Cardiac fibroblast (primary cell): Measurements from ENCODE around the gene H1-8.

Experiments used
- DNase-seq, 2 donors: peaks; one replicate each; pipeline versions ENCODE4 v3.0.0 to v3.0.0-alpha.2; 2010; ENCODE audit warnings: low read depth in 2 of 2
- H3K4me3 ChIP-seq, 2 donors: replicated peaks in 1 of 2; 1 replicate in 1 of 2; 2 replicates in 1 of 2; pipeline ENCODE4 v1.5.1; 2011; ENCODE audit warnings: low read depth in 2 of 2, low read length in 2 of 2, mild to moderate bottlenecking in 2 of 2, moderate library complexity in 1 of 2
- CTCF ChIP-seq: IDR thresholded peaks from one replicate; pipeline ENCODE4 v1.5.1; 2011; ENCODE audit warnings: low read depth, mild to moderate bottlenecking, low read length, inconsistent platforms

H1-8 gene

GRCh38 chr3:129534428-129535027, 8.4 kb upstream of the H1-8 start:
- no peak overlapping the region for H3K4me3 ChIP-seq
- TF ChIP-seq CTCF, result no peak
- DNase-seq, result no peak

- H3K4me3 ChIP-seq, result no peak overlapping the region
- no peak for DNase-seq
- no peak for TF ChIP-seq CTCF
These were observed 7.9 kb upstream of the H1-8 start for GRCh38 chr3:129535075-129535474.

- H3K4me3 ChIP-seq, result no peak overlapping the region
- no peak for TF ChIP-seq CTCF
- DNase-seq, result no peak
These were observed 6.7 kb upstream of the H1-8 start for GRCh38 chr3:129536374-129536667.

GRCh38 chr3:129536804-129537203, 6.2 kb upstream of the H1-8 start:
- TF ChIP-seq CTCF, result no peak

GRCh38 chr3:129539206-129539605, 3.8 kb upstream of the H1-8 start:
- no peak for DNase-seq
- H3K4me3 ChIP-seq, result no peak overlapping the region
- TF ChIP-seq CTCF, result no peak

More at GRCh38 chr3:129536804-129537203, 6.2 kb upstream of the H1-8 start:
- no peak overlapping the region for H3K4me3 ChIP-seq
- no peak for DNase-seq

- no peak for DNase-seq
- TF ChIP-seq CTCF, result no peak
- no peak overlapping the region for H3K4me3 ChIP-seq
These were observed 2.0 kb upstream of the H1-8 start for GRCh38 chr3:129540776-129541516.
